HepG2 (cell line): ENCODE results near the gene TUBGCP6. TPM values are rescaled to one million over a fixed set of nuclear protein-coding genes. Genes with fewer than 3 reads are reported as not detected.

Experiments
- ATAC-seq: fragments of 200-7000 bp; cut with Tn5 transposase; 3 replicates; pipeline ENCODE4 v1.9.1; 2020; ENCODE audit warnings: mild to moderate bottlenecking, moderate library complexity
- BruUV-seq: library from RNA; stranded (reverse); fragments of 400-500 nt; replicated peaks from 2 replicates; lab custom pipeline; 2021; lab: Mats Ljungman, UMichigan
- CTCF ChIA-PET: fragments of 300-600 bp; formaldehyde crosslinking; extraction: SDS; loops from one replicate; lab custom pipeline; 2021; ENCODE audit warnings: low total read pairs, inconsistent platforms, low intra/inter-chr PET ratio; lab: Yijun Ruan, JAX
- POLR2A ChIA-PET: fragments of 350-600 bp; sonication (Branson Sonifier 250); formaldehyde crosslinking; loops from one replicate; lab custom pipeline; 2020; ENCODE audit warnings: antibody characterized with exemption, inconsistent platforms; lab: Yijun Ruan, JAX
- DNase-seq: peaks from one replicate; pipeline ENCODE4 v3.0.0-alpha.2; 2015; ENCODE audit warnings: low spot score
- FAIRE-seq: peaks from 3 replicates; lab custom pipeline; 2011; peaks lifted over from hg19 to GRCh38; lab: Jason Lieb, UNC
- H2AFZ ChIP-seq: one replicate; pipeline ENCODE4 v1.6.1; 2011; ENCODE audit warnings: low read length, inconsistent platforms
- H3K27ac ChIP-seq: fragments of 300-600 bp; 3 replicates; pipeline ENCODE4 v1.8.0; 2011; ENCODE audit warnings: mixed run types, mild to moderate bottlenecking, mixed read lengths, low read length, inconsistent platforms; ENCODE audit not compliant: insufficient read depth; ENCODE audit errors: extremely low read length
- H3K27me3 ChIP-seq, 2 experiments: fragments of 200-600 bp in 1 of 2; 2 replicates in 1 of 2; 3 replicates in 1 of 2; pipeline versions ENCODE4 v1.6.0 to v1.8.0; 2011; ENCODE audit warnings: low read length in 2 of 2, mild to moderate bottlenecking in 2 of 2, moderate library complexity in 2 of 2, inconsistent platforms in 1 of 2; ENCODE audit not compliant: insufficient read depth in 2 of 2, control insufficient read depth in 1 of 2
- H3K36me3 ChIP-seq, 2 experiments: fragments of 200-600 bp in 1 of 2; replicated peaks in 1 of 2; 2 replicates in 1 of 2; 3 replicates in 1 of 2; pipeline versions ENCODE4 v1.5.1 to v1.8.0; 2011; ENCODE audit warnings: low read length in 2 of 2, inconsistent platforms in 1 of 2; ENCODE audit not compliant: insufficient read depth in 2 of 2, control insufficient read depth in 1 of 2
- H3K4me1 ChIP-seq: 2 replicates; pipeline ENCODE4 v1.5.1; 2012; ENCODE audit warnings: low read length, inconsistent platforms; ENCODE audit not compliant: insufficient read depth
- H3K4me2 ChIP-seq: 2 replicates; pipeline ENCODE4 v1.6.0; 2011; ENCODE audit warnings: low read depth, low read length, inconsistent platforms
- H3K4me3 ChIP-seq, 3 experiments: fragments of 200-600 bp in 1 of 3; sonication (generic), shearing (Covaris generic) in 1 of 3; replicated peaks in 1 of 3; 2 replicates each; pipeline ENCODE4 v1.5.1; 2011 to 2016; ENCODE audit warnings: low read length in 3 of 3, inconsistent platforms in 2 of 3, low read depth in 2 of 3, mild to moderate bottlenecking in 2 of 3, control low read depth in 1 of 3, mixed read lengths in 1 of 3; ENCODE audit not compliant: insufficient read depth in 1 of 3
- H3K79me2 ChIP-seq: one replicate; pipeline ENCODE4 v1.6.1; 2011; ENCODE audit warnings: low read length, inconsistent platforms; ENCODE audit not compliant: insufficient read depth
- H3K9ac ChIP-seq: 2 replicates; pipeline ENCODE4 v1.6.0; 2011; ENCODE audit warnings: mild to moderate bottlenecking, low read depth, low read length, inconsistent platforms; ENCODE audit not compliant: insufficient read depth
- H3K9me3 ChIP-seq: 2 replicates; pipeline ENCODE4 v1.5.1; 2012; ENCODE audit warnings: mild to moderate bottlenecking, low read length
- H4K20me1 ChIP-seq: 2 replicates; pipeline ENCODE4 v1.6.0; 2011; ENCODE audit warnings: inconsistent platforms, mild to moderate bottlenecking, low read length, moderate library complexity; ENCODE audit not compliant: insufficient read depth
- RXRB ChIP-seq: IDR thresholded peaks from 2 replicates; pipeline ENCODE4 v1.6.1; 2016; ENCODE audit warnings: borderline replicate concordance, missing genetic modification reagents, missing compliant biosample characterization
- YEATS4 ChIP-seq: sonication (generic); formaldehyde crosslinking; IDR thresholded peaks from 2 replicates; pipeline ENCODE4 v1.4.0; 2020; ENCODE audit warnings: missing genetic modification reagents, borderline replicate concordance
- ZNF225 ChIP-seq: sonication (generic); formaldehyde crosslinking; IDR thresholded peaks from 2 replicates; pipeline ENCODE4 v1.4.0; 2020; ENCODE audit warnings: mild to moderate bottlenecking, missing genetic modification reagents
- ZNF580 ChIP-seq: IDR thresholded peaks from 2 replicates; pipeline ENCODE4 v1.6.1; 2016; ENCODE audit warnings: low read depth, borderline replicate concordance
- ZNF646 ChIP-seq: sonication (generic); formaldehyde crosslinking; IDR thresholded peaks from 2 replicates; pipeline ENCODE4 v1.9.0; 2021; ENCODE audit warnings: mild to moderate bottlenecking, missing genetic modification reagents
- ZNF713 ChIP-seq: sonication (generic); formaldehyde crosslinking; IDR thresholded peaks from 2 replicates; pipeline ENCODE4 v1.4.0; 2020; ENCODE audit warnings: mild to moderate bottlenecking, missing genetic modification reagents
- WGBS: methylation state at CpG from one replicate; pipeline ENCODE4 v1.1.6; 2017; ENCODE audit warnings: low lambda C conversion rate; 5-methylcytosine and 5-hydroxymethylcytosine counted together
- in situ Hi-C: cut with HindIII; loops from 2 replicates; pipeline ENCODE4 v1.10.0; 2017; ENCODE audit warnings: low pct_unique_long_range_greater_than_20kb; ENCODE audit not compliant: extremely low pct_ligation_motif_present
- intact Hi-C: fragments of 100-400 bp; cut with micrococcal nuclease; formaldehyde crosslinking; loops from one replicate; pipeline ENCODE4 v1.10.0; 2022; ENCODE audit not compliant: unreplicated experiment
- polyA plus RNA-seq, 8 experiments: library from polyadenylated mRNA; depleted of rRNA in 3 of 8; stranded (reverse) in 7 of 8; unstranded in 1 of 8; fragments of >200 nt; fragmentation: Illumina TruSeq in 4 of 8; extraction: Trizol in 4 of 8; gene quantifications; 2 replicates each; pipeline versions ENCODE4 v1.2.1 to v1.2.3, GENCODE V29; 2011 to 2016; ENCODE audit warnings: low read depth in 4 of 8, missing spikeins in 1 of 8, mixed read lengths in 1 of 8; ENCODE audit not compliant: insufficient read depth in 1 of 8
- total RNA-seq, 5 experiments: library from RNA; depleted of rRNA; stranded (reverse); fragments of >200 nt; fragmentation: Illumina TruSeq; extraction: Trizol; gene quantifications; 2 replicates each; pipeline ENCODE4 v1.2.3, GENCODE V29; 2016; ENCODE audit warnings: low read depth in 1 of 5

TUBGCP6 gene
- total and polyA plus RNA-seq, 2 of the 13 experiments (the other 11 are each of a cell fraction or from before 2014, with no cell fraction given), result 14.6 to 15.7 TPM

- CTCF ChIA-PET, result no interaction called here
- in situ Hi-C loops, result no loop called here
- Histone ChIP-seq H3K4me1 (no peaks in the 10 kb centered on the region), H3K27me3 (no peaks in the 10 kb centered on the region), H3K79me2 (peaks cover 11% of the 10 kb centered on the region)
- TF ChIP-seq ZNF225 (CRISPR knock-in tag) (no peak), ZNF713 (CRISPR knock-in tag) (no peak), YEATS4 (CRISPR knock-in tag) (no peak), ZNF580 (no peak), ZNF646 (no peak), RXRB (CRISPR knock-in tag) (no peak)
- TF ChIP-seq, all 625 proteins: peak for 0
- intact Hi-C loops, result no loop called here
- DNase-seq (no peak), ATAC-seq (no peak), FAIRE-seq (no peak)
- Histone ChIP-seq H2AFZ (no peak overlapping the region), H3K9me3 (no peaks in the 10 kb centered on the region), H4K20me1 (peaks cover 6% of the 10 kb centered on the region; the same call in 1 of the 2 replicates), H3K4me2 (no peak overlapping the region), H3K27ac (no peak overlapping the region), H3K4me3 (no peak overlapping the region), H3K36me3 (peaks cover 12 to 22% of the 10 kb centered on the region in 2 experiments; a peak in 4 of 5 replicates), H3K9ac (no peak overlapping the region)
- WGBS, result 94% methylated on average over 16 of the region's 20 CpGs
- no TSS peak for BruUV-seq
- POLR2A ChIA-PET, result no interaction called here
These were observed 12.2 kb downstream of the TUBGCP6 start for GRCh38 chr22:50232481-50233151.
